Hepatocyte (in vitro differentiated cells): ENCODE measurements around the gene NKX1-1. TPM values are rescaled to one million over a fixed set of nuclear protein-coding genes. Genes with fewer than 3 reads are reported as not detected.

Source experiments
- DNase-seq: peaks from one replicate; pipeline ENCODE4 v3.0.0-alpha.2; 2016; ENCODE audit warnings: low spot score
- H2AFZ ChIP-seq: fragments of 200-600 bp; sonication (generic); 2 replicates; pipeline ENCODE4 v1.6.0; 2016; ENCODE audit warnings: antibody characterized with exemption, mild to moderate bottlenecking
- H3K27ac ChIP-seq: fragments of 200-600 bp; sonication (generic); 2 replicates; pipeline ENCODE4 v1.5.1; 2016; ENCODE audit warnings: mild to moderate bottlenecking
- H3K27me3 ChIP-seq: fragments of 200-600 bp; sonication (generic); 2 replicates; pipeline ENCODE4 v1.6.1; 2016
- H3K36me3 ChIP-seq: fragments of 200-600 bp; sonication (generic); replicated peaks from 2 replicates; pipeline ENCODE4 v1.5.1; 2016; ENCODE audit warnings: low read depth; ENCODE audit not compliant: insufficient read depth
- H3K4me1 ChIP-seq: fragments of 200-600 bp; sonication (generic); 2 replicates; pipeline ENCODE4 v1.5.1; 2016; ENCODE audit warnings: mild to moderate bottlenecking, moderate library complexity; ENCODE audit not compliant: insufficient read depth
- H3K4me2 ChIP-seq: fragments of 200-600 bp; sonication (generic); 2 replicates; pipeline ENCODE4 v1.6.0; 2016
- H3K4me3 ChIP-seq: fragments of 200-600 bp; sonication (generic); 2 replicates; pipeline ENCODE4 v1.5.1; 2016; ENCODE audit warnings: mild to moderate bottlenecking
- H3K79me2 ChIP-seq: fragments of 200-600 bp; sonication (generic); 2 replicates; pipeline ENCODE4 v1.6.0; 2017; ENCODE audit warnings: mild to moderate bottlenecking
- H3K9me2 ChIP-seq: fragments of 200-600 bp; sonication (generic); replicated peaks from 2 replicates; pipeline ENCODE4 v1.6.0; 2017; ENCODE audit warnings: mild to moderate bottlenecking; ENCODE audit not compliant: insufficient read depth
- H3K9me3 ChIP-seq: fragments of 200-600 bp; sonication (generic); 2 replicates; pipeline ENCODE4 v1.5.1; 2016; ENCODE audit warnings: low read depth, mild to moderate bottlenecking
- H4K20me1 ChIP-seq: fragments of 200-600 bp; sonication (generic); 2 replicates; pipeline ENCODE4 v1.6.0; 2016; ENCODE audit warnings: mild to moderate bottlenecking; ENCODE audit not compliant: insufficient read depth, poor library complexity, severe bottlenecking
- CTCF ChIP-seq: fragments of 200-600 bp; sonication (generic); IDR thresholded peaks from 2 replicates; pipeline ENCODE4 v1.5.1; 2016; ENCODE audit warnings: antibody characterized with exemption, mild to moderate bottlenecking; ENCODE audit not compliant: poor library complexity
- EZH2 ChIP-seq: fragments of 200-600 bp; sonication (generic); IDR thresholded peaks from 2 replicates; pipeline ENCODE4 v1.6.1; 2016; ENCODE audit warnings: antibody characterized with exemption, mild to moderate bottlenecking, borderline replicate concordance
- EZH2phosphoT487 ChIP-seq: fragments of 200-600 bp; sonication (generic); IDR thresholded peaks from one replicate; pipeline ENCODE4 v1.6.1; 2018; ENCODE audit warnings: antibody characterized with exemption, mild to moderate bottlenecking, low read depth, moderate library complexity; ENCODE audit not compliant: unreplicated experiment, severe bottlenecking
- WGBS: methylation state at CpG from one replicate; pipeline ENCODE4 v1.1.6; 2016; ENCODE audit warnings: low lambda C conversion rate; ENCODE audit errors: missing lambda C conversion rate; 5-methylcytosine and 5-hydroxymethylcytosine counted together
- polyA plus RNA-seq: library from polyadenylated mRNA; unstranded; fragments of >200 nt; fragmentation: Nextera tagmentation; extraction: Ambion mirVana; gene quantifications from 2 replicates; pipeline ENCODE4 v1.2.1, GENCODE V29; 2016
- total RNA-seq: library from RNA; depleted of rRNA; stranded (reverse); fragments of >200 nt; gene quantifications from 2 replicates; pipeline ENCODE4 v1.2.3, GENCODE V29; 2014

The NKX1-1 gene
- total and polyA plus RNA-seq, 2 experiments from 2014 or later: not detected

GRCh38 chr4:1376841-1377605, 29.2 kb downstream of the NKX1-1 start:
- Histone ChIP-seq H3K4me1 (no peaks in the 10 kb centered on the region), H3K27ac (no peak overlapping the region), H2AFZ (no peak overlapping the region), H3K27me3 (no peaks in the 10 kb centered on the region), H3K36me3 (no peaks in the 10 kb centered on the region), H3K4me3 (no peak overlapping the region), H3K9me3 (no peaks in the 10 kb centered on the region), H3K79me2 (no peaks in the 10 kb centered on the region), H3K9me2 (no peaks in the 10 kb centered on the region), H4K20me1 (no peaks in the 10 kb centered on the region), H3K4me2 (no peak overlapping the region)
- no peak for DNase-seq
- TF ChIP-seq CTCF: no peak
- TF ChIP-seq EZH2: no peak
- no peak for TF ChIP-seq EZH2phosphoT487
- WGBS: 95% methylated on average over 29 of the region's 32 CpGs

GRCh38 chr4:1376391-1376840, 29.8 kb downstream of the NKX1-1 start:
- TF ChIP-seq EZH2phosphoT487 (no peak), EZH2 (no peak), CTCF (no peak)
- H3K9me2 ChIP-seq: no peaks in the 10 kb centered on the region
- no peaks in the 10 kb centered on the region for H3K27me3 ChIP-seq
- H3K27ac ChIP-seq: no peak overlapping the region
- H3K9me3 ChIP-seq: no peaks in the 10 kb centered on the region
- H3K79me2 ChIP-seq: no peaks in the 10 kb centered on the region
- H4K20me1 ChIP-seq: no peaks in the 10 kb centered on the region
- no peaks in the 10 kb centered on the region for H3K4me1 ChIP-seq
- no peaks in the 10 kb centered on the region for H3K36me3 ChIP-seq
- H2AFZ ChIP-seq: no peak overlapping the region
- no peak overlapping the region for H3K4me3 ChIP-seq
- no peak for DNase-seq
- 97% methylated on average over 23 of the region's 23 CpGs for WGBS
- H3K4me2 ChIP-seq: no peak overlapping the region

- 96% methylated on average over 14 of the region's 17 CpGs for WGBS
- TF ChIP-seq CTCF (no peak), EZH2 (no peak), EZH2phosphoT487 (no peak)
Measured at GRCh38 chr4:1375761-1376322, 30.4 kb downstream of the NKX1-1 start.

More at GRCh38 chr4:1375761-1376322, 30.4 kb downstream of the NKX1-1 start:
- DNase-seq: no peak
- Histone ChIP-seq H4K20me1 (no peaks in the 10 kb centered on the region), H3K79me2 (no peaks in the 10 kb centered on the region), H3K4me3 (no peak overlapping the region), H3K27ac (no peak overlapping the region), H3K4me2 (no peak overlapping the region), H3K36me3 (no peaks in the 10 kb centered on the region), H2AFZ (no peak overlapping the region), H3K4me1 (no peaks in the 10 kb centered on the region), H3K27me3 (no peaks in the 10 kb centered on the region), H3K9me2 (no peaks in the 10 kb centered on the region), H3K9me3 (no peaks in the 10 kb centered on the region)
